ENCODE data around the gene IMPDH1.

The IMPDH1 gene

DNA sequence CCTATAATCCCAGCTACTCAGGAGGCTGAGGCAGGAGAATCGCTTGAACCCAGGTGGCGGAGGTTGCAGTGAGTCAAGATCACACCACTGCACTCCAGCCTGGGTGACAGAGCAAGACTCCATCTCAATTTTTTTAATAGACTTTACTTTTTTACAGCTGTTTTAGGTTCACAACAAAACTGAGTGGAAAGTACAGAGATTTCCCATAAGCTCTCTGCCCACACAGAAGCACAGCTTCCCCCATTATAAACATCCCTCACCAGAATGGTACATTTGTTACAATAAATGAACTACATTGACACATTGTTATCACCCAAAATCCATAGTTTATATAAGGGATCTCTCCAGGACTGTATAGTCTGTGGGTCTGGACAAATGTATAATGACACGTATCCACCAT, 33.7 kb downstream of the IMPDH1 start:
- no peaks in the 10 kb centered on the region for H3F3A ChIP-seq (ENCODE audit: insufficient read depth, low read length)
- no peak overlapping the region for H3K27ac ChIP-seq (ENCODE audit: low read depth, low read length, poor library complexity, severe bottlenecking)
- H3K4me2 ChIP-seq (ENCODE audit: low read length) = no peak overlapping the region
- H3K4me1 ChIP-seq (ENCODE audit: insufficient read depth, low read length, severe bottlenecking) = no peaks in the 10 kb centered on the region
- H3K4me3 ChIP-seq (ENCODE audit: low read depth, low read length, poor library complexity, severe bottlenecking) = no peak overlapping the region
- no peaks in the 10 kb centered on the region for H3K9me2 ChIP-seq (ENCODE audit: low read depth, low read length)
- no peak for TF ChIP-seq EZH2 (IDR thresholded peaks at IDR 0.05; ENCODE audit: borderline replicate concordance, low read length)
- TF ChIP-seq, protein P1, sequence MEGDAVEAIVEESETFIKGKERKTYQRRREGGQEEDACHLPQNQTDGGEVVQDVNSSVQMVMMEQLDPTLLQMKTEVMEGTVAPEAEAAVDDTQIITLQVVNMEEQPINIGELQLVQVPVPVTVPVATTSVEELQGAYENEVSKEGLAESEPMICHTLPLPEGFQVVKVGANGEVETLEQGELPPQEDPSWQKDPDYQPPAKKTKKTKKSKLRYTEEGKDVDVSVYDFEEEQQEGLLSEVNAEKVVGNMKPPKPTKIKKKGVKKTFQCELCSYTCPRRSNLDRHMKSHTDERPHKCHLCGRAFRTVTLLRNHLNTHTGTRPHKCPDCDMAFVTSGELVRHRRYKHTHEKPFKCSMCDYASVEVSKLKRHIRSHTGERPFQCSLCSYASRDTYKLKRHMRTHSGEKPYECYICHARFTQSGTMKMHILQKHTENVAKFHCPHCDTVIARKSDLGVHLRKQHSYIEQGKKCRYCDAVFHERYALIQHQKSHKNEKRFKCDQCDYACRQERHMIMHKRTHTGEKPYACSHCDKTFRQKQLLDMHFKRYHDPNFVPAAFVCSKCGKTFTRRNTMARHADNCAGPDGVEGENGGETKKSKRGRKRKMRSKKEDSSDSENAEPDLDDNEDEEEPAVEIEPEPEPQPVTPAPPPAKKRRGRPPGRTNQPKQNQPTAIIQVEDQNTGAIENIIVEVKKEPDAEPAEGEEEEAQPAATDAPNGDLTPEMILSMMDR (IDR thresholded peaks at IDR 0.05; ENCODE audit: low read length) = no peak
- no peaks in the 10 kb centered on the region for H3K36me3 ChIP-seq (ENCODE audit: insufficient read depth, low read length)
- H4K20me1 ChIP-seq (ENCODE audit: insufficient read depth, low read length) = no peaks in the 10 kb centered on the region
- H3K27me3 ChIP-seq (ENCODE audit: insufficient read depth, low read length) = peaks cover 20% of the 10 kb centered on the region; the same call in 1 of the 2 replicates
- H3K79me2 ChIP-seq (ENCODE audit: insufficient read depth, low read length) = no peaks in the 10 kb centered on the region
- H3K9ac ChIP-seq (ENCODE audit: low read length) = no peak overlapping the region
- H3K9me3 ChIP-seq (ENCODE audit: low read length) = no peaks in the 10 kb centered on the region; the same call in 1 of the 2 replicates
- no peak overlapping the region for H2AFZ ChIP-seq (ENCODE audit: low read length)

GRCh38 chr7:128374041-128374440, 35.7 kb downstream of the IMPDH1 start:
- no peaks in the 10 kb centered on the region for H3K79me2 ChIP-seq (ENCODE audit: insufficient read depth, low read length)
- no peaks in the 10 kb centered on the region for H3K9me2 ChIP-seq (ENCODE audit: low read depth, low read length)
- H3K27me3 ChIP-seq (ENCODE audit: insufficient read depth, low read length) = peaks cover 20% of the 10 kb centered on the region; the same call in 1 of the 2 replicates
- no peak overlapping the region for H2AFZ ChIP-seq (ENCODE audit: low read length)
- TF ChIP-seq, protein P1 (IDR thresholded peaks at IDR 0.05; ENCODE audit: low read length) = no peak
- TF ChIP-seq EZH2 (IDR thresholded peaks at IDR 0.05; ENCODE audit: borderline replicate concordance, low read length) = no peak
- H3K9ac ChIP-seq (ENCODE audit: low read length) = no peak overlapping the region
- H3F3A ChIP-seq (ENCODE audit: insufficient read depth, low read length) = no peaks in the 10 kb centered on the region
- no peaks in the 10 kb centered on the region for H3K36me3 ChIP-seq (ENCODE audit: insufficient read depth, low read length)
- H3K4me2 ChIP-seq (ENCODE audit: low read length) = no peak overlapping the region
- no peaks in the 10 kb centered on the region; the same call in 1 of the 2 replicates for H3K9me3 ChIP-seq (ENCODE audit: low read length)
- no peaks in the 10 kb centered on the region for H4K20me1 ChIP-seq (ENCODE audit: insufficient read depth, low read length)
- H3K27ac ChIP-seq (ENCODE audit: low read depth, low read length, poor library complexity, severe bottlenecking) = no peak overlapping the region
- no peak overlapping the region for H3K4me3 ChIP-seq (ENCODE audit: low read depth, low read length, poor library complexity, severe bottlenecking)
- H3K4me1 ChIP-seq (ENCODE audit: insufficient read depth, low read length, severe bottlenecking) = no peaks in the 10 kb centered on the region

DNA sequence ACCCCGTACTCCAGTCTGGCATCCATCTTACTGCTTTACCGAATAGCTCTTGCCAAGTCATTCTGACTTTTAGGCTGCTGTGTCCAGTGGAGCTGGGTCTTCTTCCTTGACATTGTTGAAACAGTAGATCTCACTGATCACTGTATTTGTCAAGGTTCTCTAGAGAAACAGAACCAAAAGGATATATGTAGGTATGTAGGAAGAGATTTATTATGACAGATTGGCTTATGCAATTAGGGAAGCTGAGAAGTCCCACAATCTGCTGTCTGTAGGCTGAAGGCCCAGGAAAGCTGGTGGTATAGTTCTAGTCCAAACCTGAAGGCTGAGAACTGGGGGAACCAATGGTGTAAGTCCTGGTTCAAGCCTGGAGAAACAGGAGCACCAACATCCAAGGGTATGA, 36.2 kb downstream of the IMPDH1 start:
- Histone ChIP-seq H2AFZ (ENCODE audit: low read length) (no peak overlapping the region), H3K9ac (ENCODE audit: low read length) (no peak overlapping the region), H3K27ac (ENCODE audit: low read depth, low read length, poor library complexity, severe bottlenecking) (no peak overlapping the region), H3K36me3 (ENCODE audit: insufficient read depth, low read length) (no peaks in the 10 kb centered on the region), H3K79me2 (ENCODE audit: insufficient read depth, low read length) (no peaks in the 10 kb centered on the region), H3K9me3 (ENCODE audit: low read length) (no peaks in the 10 kb centered on the region; the same call in 1 of the 2 replicates), H3K4me1 (ENCODE audit: insufficient read depth, low read length, severe bottlenecking) (no peaks in the 10 kb centered on the region), H3K27me3 (ENCODE audit: insufficient read depth, low read length) (peaks cover 20% of the 10 kb centered on the region; the same call in 1 of the 2 replicates), H3F3A (ENCODE audit: insufficient read depth, low read length) (no peaks in the 10 kb centered on the region), H3K9me2 (ENCODE audit: low read depth, low read length) (no peaks in the 10 kb centered on the region), H3K4me2 (ENCODE audit: low read length) (no peak overlapping the region), H3K4me3 (ENCODE audit: low read depth, low read length, poor library complexity, severe bottlenecking) (no peak overlapping the region), H4K20me1 (ENCODE audit: insufficient read depth, low read length) (no peaks in the 10 kb centered on the region)
- TF ChIP-seq, protein P1 (IDR thresholded peaks at IDR 0.05; ENCODE audit: low read length) = no peak
- TF ChIP-seq EZH2 (IDR thresholded peaks at IDR 0.05; ENCODE audit: borderline replicate concordance, low read length) = no peak

All from OCI-LY1 (cell line).